IMR-90 (cell line): ENCODE data around the gene PPT2. TPM values are rescaled to one million over a fixed set of nuclear protein-coding genes. Genes with fewer than 3 reads are reported as not detected.

ENCODE experiments used
- ATAC-seq: fragments of 200-7000 bp; cut with Tn5 transposase; 2 replicates; pipeline ENCODE4 v1.9.1; 2020; ENCODE audit warnings: low read depth, mild to moderate bottlenecking, moderate library complexity
- BruUV-seq: library from RNA; stranded (reverse); fragments of 400-500 nt; replicated peaks from 2 replicates; lab custom pipeline; 2021; lab: Mats Ljungman, UMichigan
- CTCF ChIA-PET: fragments of 300-600 bp; formaldehyde crosslinking; extraction: SDS; loops from one replicate; lab custom pipeline; 2021; ENCODE audit warnings: antibody characterized with exemption; lab: Yijun Ruan, JAX
- POLR2A ChIA-PET: fragments of 300-600 bp; sonication (Branson Sonifier 250); formaldehyde crosslinking; loops from one replicate; lab custom pipeline; 2022; ENCODE audit warnings: antibody characterized with exemption; ENCODE audit not compliant: unreplicated experiment; lab: Charles Lee
- DNase-seq: peaks from one replicate; pipeline ENCODE4 v3.0.0; 2013
- H2AFZ ChIP-seq: replicated peaks from 2 replicates; pipeline ENCODE3; 2013; ENCODE audit warnings: low read length, mild to moderate bottlenecking; ENCODE audit not compliant: poor library complexity
- H2AK5ac ChIP-seq: 2 replicates; pipeline ENCODE4 v1.6.1; 2013; ENCODE audit warnings: low read depth, low read length, inconsistent platforms
- H2AK9ac ChIP-seq: replicated peaks from 2 replicates; pipeline ENCODE3; 2013; ENCODE audit warnings: mild to moderate bottlenecking, low read depth, low read length, moderate library complexity; ENCODE audit not compliant: poor library complexity
- H2BK120ac ChIP-seq: 2 replicates; pipeline ENCODE4 v1.6.1; 2013; ENCODE audit warnings: low read depth, low read length, inconsistent platforms
- H2BK15ac ChIP-seq: 3 replicates; pipeline ENCODE4 v1.6.1; 2013; ENCODE audit warnings: low read depth, low read length, inconsistent platforms
- H2BK20ac ChIP-seq: 2 replicates; pipeline ENCODE4 v1.6.1; 2013; ENCODE audit warnings: low read depth, mild to moderate bottlenecking, inconsistent platforms, low read length, moderate library complexity
- H2BK5ac ChIP-seq: 2 replicates; pipeline ENCODE4 v1.6.1; 2013; ENCODE audit warnings: mild to moderate bottlenecking, low read depth, low read length, inconsistent platforms; ENCODE audit not compliant: poor library complexity, severe bottlenecking
- H3K14ac ChIP-seq: replicated peaks from 2 replicates; pipeline ENCODE4 v1.6.1; 2013; ENCODE audit warnings: low read depth, low read length, inconsistent platforms
- H3K18ac ChIP-seq: 2 replicates; pipeline ENCODE4 v1.6.1; 2013; ENCODE audit warnings: low read depth, low read length, control low read depth
- H3K23ac ChIP-seq: 2 replicates; pipeline ENCODE4 v1.6.1; 2013; ENCODE audit warnings: low read depth, low read length, inconsistent platforms
- H3K27ac ChIP-seq: 2 replicates; pipeline ENCODE4 v1.5.1; 2013; ENCODE audit warnings: mild to moderate bottlenecking, control low read depth, low read length; ENCODE audit not compliant: insufficient read depth
- H3K27me3 ChIP-seq: 2 replicates; pipeline ENCODE4 v1.6.1; 2013; ENCODE audit warnings: low read length; ENCODE audit not compliant: control insufficient read depth, insufficient read depth
- H3K36me3 ChIP-seq: 2 replicates; pipeline ENCODE4 v1.6.1; 2013; ENCODE audit warnings: low read length, mixed read lengths; ENCODE audit not compliant: control insufficient read depth, insufficient read depth
- H3K4ac ChIP-seq: 2 replicates; pipeline ENCODE4 v1.6.1; 2013; ENCODE audit warnings: low read depth, low read length, inconsistent platforms
- H3K4me1 ChIP-seq: 2 replicates; pipeline ENCODE4 v1.6.1; 2013; ENCODE audit warnings: low read length, mixed read lengths; ENCODE audit not compliant: control insufficient read depth, insufficient read depth
- H3K4me2 ChIP-seq: 2 replicates; pipeline ENCODE4 v1.6.1; 2013; ENCODE audit warnings: low read depth, mild to moderate bottlenecking, control low read depth, low read length, moderate library complexity
- H3K4me3 ChIP-seq: 2 replicates; pipeline ENCODE4 v1.5.1; 2013; ENCODE audit warnings: low read depth, mild to moderate bottlenecking, control low read depth, low read length, moderate library complexity; ENCODE audit not compliant: insufficient read depth
- H3K56ac ChIP-seq: 2 replicates; pipeline ENCODE4 v1.6.1; 2013; ENCODE audit warnings: low read length, inconsistent platforms; ENCODE audit not compliant: insufficient read depth; ENCODE audit errors: extremely low read depth
- H3K79me1 ChIP-seq, 2 experiments: 2 replicates each; pipeline ENCODE4 v1.6.1; 2013; ENCODE audit warnings: low read length in 2 of 2, inconsistent platforms in 1 of 2, low read depth in 1 of 2
- H3K9ac ChIP-seq: 2 replicates; pipeline ENCODE4 v1.6.1; 2013; ENCODE audit warnings: low read depth, low read length, control low read depth
- H3K9me1 ChIP-seq: 2 replicates; pipeline ENCODE4 v1.6.1; 2013; ENCODE audit warnings: low read length, inconsistent platforms; ENCODE audit not compliant: insufficient read depth
- H3K9me3 ChIP-seq: 2 replicates; pipeline ENCODE4 v1.6.1; 2013; ENCODE audit warnings: low read length; ENCODE audit not compliant: control insufficient read depth, insufficient read depth
- H4K20me1 ChIP-seq: 2 replicates; pipeline ENCODE4 v1.6.1; 2013; ENCODE audit warnings: low read length, inconsistent platforms; ENCODE audit not compliant: insufficient read depth
- H4K5ac ChIP-seq: 2 replicates; pipeline ENCODE4 v1.6.1; 2013; ENCODE audit warnings: mild to moderate bottlenecking, low read depth, low read length, control low read depth
- H4K8ac ChIP-seq, 2 experiments: 2 replicates each; pipeline ENCODE4 v1.6.1; 2013; ENCODE audit warnings: low read depth in 2 of 2, low read length in 2 of 2, control low read depth in 1 of 2, inconsistent platforms in 1 of 2
- H4K91ac ChIP-seq: 2 replicates; pipeline ENCODE4 v1.6.1; 2013; ENCODE audit warnings: low read depth, low read length, inconsistent platforms; ENCODE audit not compliant: insufficient read depth
- BHLHE40 ChIP-seq: fragments of 150-350 bp; IDR thresholded peaks from 2 replicates; pipeline ENCODE4 v1.6.1; 2016; ENCODE audit warnings: mild to moderate bottlenecking, low read depth, low read length
- CEBPB ChIP-seq: IDR thresholded peaks from 2 replicates; pipeline ENCODE4 v1.6.1; 2012; ENCODE audit warnings: low read depth, low read length, improper control_type of control experiment
- CHD1 ChIP-seq: IDR thresholded peaks from 2 replicates; pipeline ENCODE4 v1.6.1; 2012; ENCODE audit warnings: low read depth, low read length, improper control_type of control experiment
- ELK1 ChIP-seq: fragments of 150-350 bp; IDR thresholded peaks from 2 replicates; pipeline ENCODE4 v1.6.1; 2016; ENCODE audit warnings: low read depth, mild to moderate bottlenecking, low read length, moderate library complexity, borderline replicate concordance
- FOS ChIP-seq: fragments of 150-350 bp; IDR thresholded peaks from 2 replicates; pipeline ENCODE4 v1.6.1; 2016; ENCODE audit warnings: low read depth, low read length
- MAFK ChIP-seq: IDR thresholded peaks from 2 replicates; pipeline ENCODE4 v1.6.1; 2012; ENCODE audit warnings: low read depth, low read length, improper control_type of control experiment
- MAZ ChIP-seq: IDR thresholded peaks from 2 replicates; pipeline ENCODE4 v1.6.1; 2012; ENCODE audit warnings: low read depth, mild to moderate bottlenecking, low read length, improper control_type of control experiment, moderate library complexity, borderline replicate concordance
- MXI1 ChIP-seq: IDR thresholded peaks from 2 replicates; pipeline ENCODE4 v1.6.1; 2012; ENCODE audit warnings: low read depth, mild to moderate bottlenecking, low read length, moderate library complexity, borderline replicate concordance
- RAD21 ChIP-seq: IDR thresholded peaks from 2 replicates; pipeline ENCODE4 v1.6.1; 2012; ENCODE audit warnings: low read length, improper control_type of control experiment
- RFX5 ChIP-seq: IDR thresholded peaks from 2 replicates; pipeline ENCODE4 v1.8.0; 2012; ENCODE audit warnings: low read depth, mild to moderate bottlenecking, low read length, moderate library complexity
- SMC3 ChIP-seq: fragments of 150-350 bp; IDR thresholded peaks from 2 replicates; pipeline ENCODE4 v1.6.1; 2016; ENCODE audit warnings: low read depth, mild to moderate bottlenecking, antibody characterized with exemption, low read length, moderate library complexity
- USF2 ChIP-seq: fragments of 150-350 bp; IDR thresholded peaks from 2 replicates; pipeline ENCODE4 v1.6.1; 2017; ENCODE audit warnings: mild to moderate bottlenecking, antibody characterized with exemption, low read length, low read depth
- WGBS, 2 experiments: methylation state at CpG; one replicate each; pipeline versions ENCODE4 v1.1.5 to v1.1.7; 2013; ENCODE audit warnings: missing lambda C conversion rate in 2 of 2; ENCODE audit not compliant: insufficient read length in 1 of 2; ENCODE audit errors: extremely low coverage in 2 of 2; 5-methylcytosine and 5-hydroxymethylcytosine counted together
- dilution Hi-C: fragments of 300-500 bp; cut with HindIII; formaldehyde crosslinking; loops from one replicate; pipeline ENCODE4 v1.14.3; 2018; ENCODE audit warnings: low sequenced_read_pairs; ENCODE audit not compliant: unreplicated experiment
- in situ Hi-C: fragments of 300-500 bp; cut with MboI; formaldehyde crosslinking; loops from 3 replicates; pipeline ENCODE4 v1.14.3; 2019; ENCODE audit warnings: low sequenced_read_pairs, inconsistent platforms, mixed read lengths
- intact Hi-C: fragments of 100-400 bp; cut with micrococcal nuclease; formaldehyde crosslinking; loops from 2 replicates; pipeline ENCODE4 v1.10.0; 2022
- polyA plus RNA-seq, 3 experiments: library from polyadenylated mRNA; depleted of rRNA; stranded (reverse); fragments of >200 nt; gene quantifications; 2 replicates each; pipeline ENCODE4 v1.2.3, GENCODE V29; 2012; ENCODE audit warnings: low replicate concordance in 1 of 3
- total RNA-seq: library from RNA; depleted of rRNA; stranded (reverse); fragments of >200 nt; gene quantifications from 2 replicates; pipeline ENCODE4 v1.2.3, GENCODE V29; 2012
- TF ChIP-seq, protein P1 (sequence below): conservative IDR thresholded peaks from 2 replicates; pipeline ENCODE4 v1.5.1; 2012; ENCODE audit warnings: mild to moderate bottlenecking, low read depth, low read length, improper control_type of control experiment

Gene PPT2
- total and polyA plus RNA-seq, 2 of the 4 experiments (the other 2 are of a cell fraction): 3.2 to 16.2 TPM

DNA sequence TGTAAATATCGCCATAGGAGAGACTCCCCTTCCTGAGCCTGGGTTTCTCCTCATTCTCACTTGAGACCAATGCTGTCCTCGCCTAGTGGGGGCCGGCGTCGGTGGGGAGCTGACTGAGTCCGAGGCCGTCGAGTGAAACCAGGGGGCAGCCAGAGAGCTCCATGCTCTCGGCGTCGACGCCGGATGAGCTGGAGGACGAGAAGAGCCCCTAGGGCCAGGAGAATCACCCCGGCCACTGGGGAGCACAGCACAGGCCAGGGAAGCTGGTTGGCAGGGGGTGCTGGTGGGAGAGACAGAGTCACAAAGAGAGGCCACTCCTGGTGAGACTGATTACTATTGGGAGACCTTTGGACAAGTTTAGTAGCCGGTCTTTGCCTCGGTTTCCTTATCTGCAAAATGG is 44.9 kb downstream of the PPT2 start:
- intact Hi-C loops (loop anchor here (1.0 kb wide), 1 partner anchor 52 kb away; no protein-coding TSS in a partner anchor), in situ Hi-C loops (loop anchor here (25.0 kb wide), 1 partner anchor 763 kb away; the partner anchor contains the start of genes BRD2 and HLA-DMA), dilution Hi-C loops (no loop called here)
- H3K23ac ChIP-seq: no peak overlapping the region
- 97% methylated on average over 7 of the region's 17 CpGs; no CpG with 5 or more reads in 1 of the 2 experiments for WGBS, 2 experiments
- H3K4ac ChIP-seq: no peak overlapping the region
- BruUV-seq: no TSS peak
- no peak overlapping the region for H3K27ac ChIP-seq
- no peak overlapping the region for H2BK20ac ChIP-seq
- no peak for DNase-seq
- H3K4me1 ChIP-seq: peaks cover 3% of the 10 kb centered on the region; the same call in 1 of the 2 replicates
- H2BK120ac ChIP-seq: no peak overlapping the region
- H4K20me1 ChIP-seq: no peaks in the 10 kb centered on the region
- TF ChIP-seq, protein P1, sequence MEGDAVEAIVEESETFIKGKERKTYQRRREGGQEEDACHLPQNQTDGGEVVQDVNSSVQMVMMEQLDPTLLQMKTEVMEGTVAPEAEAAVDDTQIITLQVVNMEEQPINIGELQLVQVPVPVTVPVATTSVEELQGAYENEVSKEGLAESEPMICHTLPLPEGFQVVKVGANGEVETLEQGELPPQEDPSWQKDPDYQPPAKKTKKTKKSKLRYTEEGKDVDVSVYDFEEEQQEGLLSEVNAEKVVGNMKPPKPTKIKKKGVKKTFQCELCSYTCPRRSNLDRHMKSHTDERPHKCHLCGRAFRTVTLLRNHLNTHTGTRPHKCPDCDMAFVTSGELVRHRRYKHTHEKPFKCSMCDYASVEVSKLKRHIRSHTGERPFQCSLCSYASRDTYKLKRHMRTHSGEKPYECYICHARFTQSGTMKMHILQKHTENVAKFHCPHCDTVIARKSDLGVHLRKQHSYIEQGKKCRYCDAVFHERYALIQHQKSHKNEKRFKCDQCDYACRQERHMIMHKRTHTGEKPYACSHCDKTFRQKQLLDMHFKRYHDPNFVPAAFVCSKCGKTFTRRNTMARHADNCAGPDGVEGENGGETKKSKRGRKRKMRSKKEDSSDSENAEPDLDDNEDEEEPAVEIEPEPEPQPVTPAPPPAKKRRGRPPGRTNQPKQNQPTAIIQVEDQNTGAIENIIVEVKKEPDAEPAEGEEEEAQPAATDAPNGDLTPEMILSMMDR: no peak
- no peak for TF ChIP-seq ELK1
- TF ChIP-seq MXI1: no peak
- no peak for TF ChIP-seq CEBPB
- TF ChIP-seq CHD1: no peak
- no peak for TF ChIP-seq SMC3
- no peak for TF ChIP-seq MAZ
- no peak for TF ChIP-seq MAFK
- TF ChIP-seq FOS: no peak
- TF ChIP-seq RAD21: no peak
- TF ChIP-seq BHLHE40: no peak
- no peak for TF ChIP-seq RFX5
- TF ChIP-seq USF2: no peak
- H3K4me3 ChIP-seq: no peak overlapping the region
- ATAC-seq: no peak
- H2AFZ ChIP-seq: no peak overlapping the region
- H4K5ac ChIP-seq: no peak overlapping the region
- H2BK5ac ChIP-seq: no peak overlapping the region
- peaks cover 13% of the 10 kb centered on the region for H3K9me1 ChIP-seq
- no peak overlapping the region for H3K18ac ChIP-seq
- H3K14ac ChIP-seq: no peak overlapping the region
- H2AK9ac ChIP-seq: no peak overlapping the region
- ChIA-PET CTCF (no interaction called here), POLR2A (no interaction called here)
- peaks cover 6 to 13% of the 10 kb centered on the region in 2 experiments for H3K79me1 ChIP-seq
- no peaks in the 10 kb centered on the region for H3K9me3 ChIP-seq
- H3K9ac ChIP-seq: no peak overlapping the region
- H3K27me3 ChIP-seq: peaks cover 7% of the 10 kb centered on the region; the same call in 1 of the 2 replicates
- no peak overlapping the region for H2AK5ac ChIP-seq
- no peak overlapping the region for H3K4me2 ChIP-seq
- H3K56ac ChIP-seq: no peak overlapping the region
- H4K8ac ChIP-seq: no peak overlapping the region
- no peak overlapping the region for H4K91ac ChIP-seq
- no peaks in the 10 kb centered on the region for H3K36me3 ChIP-seq
- no peak overlapping the region for H2BK15ac ChIP-seq
